DND-41 (cell line): ENCODE measurements around the gene LRPAP1.

Experiments
- CTCF ChIP-seq: IDR thresholded peaks from 2 replicates; pipeline ENCODE4 v1.5.1; 2012; ENCODE audit warnings: borderline replicate concordance, low read length, moderate library complexity, mild to moderate bottlenecking; ENCODE audit not compliant: poor library complexity, severe bottlenecking; ENCODE audit errors: extremely low read depth
- EZH2 ChIP-seq: IDR thresholded peaks from 3 replicates; pipeline ENCODE4 v1.6.1; 2012; ENCODE audit warnings: borderline replicate concordance, low read depth, mild to moderate bottlenecking, moderate library complexity, low read length, inconsistent platforms; ENCODE audit not compliant: severe bottlenecking

GRCh38 chr4:3461515-3462291 lies 70.5 kb downstream of the LRPAP1 start:
- TF ChIP-seq EZH2 (no peak), CTCF (no peak)
